K562 (cell line): ENCODE measurements around the gene ODF2. TPM values are rescaled to one million over a fixed set of nuclear protein-coding genes. Genes with fewer than 3 reads are reported as not detected.
A peak's percentile ranks its signal among the peaks of the same experiment; 100 is the strongest.

Experiments used
- ATAC-seq: fragments of 200-7000 bp; cut with Tn5 transposase; 3 replicates; pipeline ENCODE4 v1.9.1; 2020; ENCODE audit warnings: moderate library complexity
- BruUV-seq: library from RNA; stranded (reverse); fragments of 400-500 nt; replicated peaks from 2 replicates; lab custom pipeline; 2021; lab: Mats Ljungman, UMichigan
- CTCF ChIA-PET: fragments of 300-600 bp; formaldehyde crosslinking; extraction: SDS; loops from one replicate; lab custom pipeline; 2021; ENCODE audit warnings: low intra/inter-chr PET ratio; lab: Yijun Ruan, JAX
- POLR2A ChIA-PET: fragments of 300-600, 350-650 bp; sonication (Branson Sonifier 250); formaldehyde crosslinking; extraction: SDS; loops from one replicate; lab custom pipeline; 2021; ENCODE audit warnings: antibody characterized with exemption, inconsistent platforms; lab: Yijun Ruan, JAX
- DNase-seq, 4 experiments: peaks; one replicate each; pipeline versions ENCODE4 v3.0.0 to v3.0.0-alpha.2; 2011 to 2018; ENCODE audit warnings: low spot score in 3 of 4, mixed read lengths in 3 of 4; ENCODE audit errors: extremely low read depth in 1 of 4
- FAIRE-seq: peaks from 2 replicates; lab custom pipeline; 2011; peaks lifted over from hg19 to GRCh38; lab: Jason Lieb, UNC
- H2AFZ ChIP-seq: 2 replicates; pipeline ENCODE4 v1.6.0; 2011; ENCODE audit warnings: low read depth, low read length, control low read depth, inconsistent platforms
- H3K27ac ChIP-seq: fragments of 200-600 bp; 3 replicates; pipeline ENCODE4 v1.8.0; 2011; ENCODE audit warnings: low read depth, mild to moderate bottlenecking, control low read depth, inconsistent platforms, low read length, moderate library complexity, mixed read lengths; ENCODE audit errors: extremely low read depth
- H3K27me3 ChIP-seq, 2 experiments: fragments of 300-600 bp in 1 of 2; 2 replicates in 1 of 2; 3 replicates in 1 of 2; pipeline versions ENCODE4 v1.6.0 to v1.8.0; 2011; ENCODE audit warnings: inconsistent platforms in 2 of 2, low read length in 2 of 2, mild to moderate bottlenecking in 1 of 2, mixed read lengths in 1 of 2, moderate library complexity in 1 of 2; ENCODE audit not compliant: control insufficient read depth in 2 of 2, insufficient read depth in 2 of 2
- H3K36me3 ChIP-seq: fragments of 300-600 bp; 3 replicates; pipeline ENCODE4 v1.8.0; 2011; ENCODE audit warnings: mild to moderate bottlenecking, low read length, inconsistent platforms; ENCODE audit not compliant: control insufficient read depth, insufficient read depth
- H3K4me1 ChIP-seq, 2 experiments: fragments of 200-600 bp in 1 of 2; replicated peaks in 1 of 2; 2 replicates in 1 of 2; 3 replicates in 1 of 2; pipeline versions ENCODE4 v1.5.1 to v1.8.0; 2011; ENCODE audit warnings: inconsistent platforms in 2 of 2, low read length in 2 of 2, mild to moderate bottlenecking in 1 of 2, mixed read lengths in 1 of 2, moderate library complexity in 1 of 2; ENCODE audit not compliant: control insufficient read depth in 2 of 2, insufficient read depth in 2 of 2
- H3K4me2 ChIP-seq: 2 replicates; pipeline ENCODE4 v1.6.1; 2011; ENCODE audit warnings: low read length, control low read depth, inconsistent platforms, mixed read lengths; ENCODE audit not compliant: insufficient read depth
- H3K4me3 ChIP-seq: fragments of 200-600 bp; sonication (generic), shearing (Covaris generic); 2 replicates; pipeline ENCODE4 v1.5.1; 2016; ENCODE audit warnings: control low read depth, inconsistent platforms
- H3K79me2 ChIP-seq: fragments of 200-600 bp; 3 replicates; pipeline ENCODE4 v1.8.0; 2011; ENCODE audit warnings: low read length, inconsistent platforms; ENCODE audit not compliant: control insufficient read depth, insufficient read depth
- H3K9ac ChIP-seq, 2 experiments: 2 replicates each; pipeline versions ENCODE4 v1.6.0 to v1.6.1; 2011; ENCODE audit warnings: low read depth in 2 of 2, low read length in 2 of 2, control low read depth in 1 of 2, inconsistent platforms in 1 of 2, mild to moderate bottlenecking in 1 of 2, mixed read lengths in 1 of 2; ENCODE audit not compliant: insufficient read depth in 1 of 2
- H3K9me1 ChIP-seq: one replicate; pipeline ENCODE4 v1.6.0; 2011; ENCODE audit warnings: inconsistent platforms, mild to moderate bottlenecking, low read length, moderate library complexity; ENCODE audit not compliant: control insufficient read depth, insufficient read depth
- H3K9me3 ChIP-seq: replicated peaks from 2 replicates; pipeline ENCODE4 v1.5.1; 2011; ENCODE audit warnings: low read depth, low read length, inconsistent platforms; ENCODE audit not compliant: control insufficient read depth, insufficient read depth
- H4K20me1 ChIP-seq: replicated peaks from 2 replicates; pipeline ENCODE4 v1.6.1; 2011; ENCODE audit warnings: low read length, inconsistent platforms, mixed read lengths; ENCODE audit not compliant: control insufficient read depth, insufficient read depth
- MAZ ChIP-seq, 2 experiments: fragments of 450-650 bp in 1 of 2; sonication (generic) in 1 of 2; formaldehyde crosslinking; IDR thresholded peaks in 1 of 2; conservative IDR thresholded peaks in 1 of 2; 2 replicates each; pipeline versions ENCODE4 v1.4.0 to v1.5.0; 2020; ENCODE audit warnings: mild to moderate bottlenecking in 1 of 2, missing genetic modification reagents in 1 of 2
- MYNN ChIP-seq, 2 experiments: sonication (generic); formaldehyde crosslinking in 1 of 2; IDR thresholded peaks; 2 replicates each; pipeline versions ENCODE4 v1.5.0 to v1.6.1; 2016 to 2020; ENCODE audit warnings: antibody characterized with exemption in 1 of 2, missing genetic modification reagents in 1 of 2
- NRF1 ChIP-seq, 2 experiments: fragments of 450-650 bp; IDR thresholded peaks in 1 of 2; conservative IDR thresholded peaks in 1 of 2; 2 replicates each; pipeline ENCODE4 v1.6.1; 2014; ENCODE audit warnings: mild to moderate bottlenecking in 2 of 2
- SMAD2 ChIP-seq: fragments of 150-350 bp; IDR thresholded peaks from 2 replicates; pipeline ENCODE4 v1.6.1; 2014; ENCODE audit warnings: low read depth, mild to moderate bottlenecking, low read length
- STAG1 ChIP-seq: sonication (generic); formaldehyde crosslinking; IDR thresholded peaks from 2 replicates; pipeline ENCODE4 v1.5.0; 2020; ENCODE audit warnings: missing genetic modification reagents, borderline replicate concordance
- TBP ChIP-seq: optimal IDR thresholded peaks from 2 replicates; pipeline ENCODE3; 2011; ENCODE audit warnings: low read depth, low read length, improper control_type of control experiment
- XRCC5 ChIP-seq: fragments of 200-400 bp; formaldehyde crosslinking; IDR thresholded peaks from 2 replicates; pipeline ENCODE4 v1.6.1; 2017; ENCODE audit warnings: low read depth, mild to moderate bottlenecking, low read length
- ZNF12 ChIP-seq: sonication (generic); formaldehyde crosslinking; IDR thresholded peaks from 2 replicates; pipeline ENCODE4 v1.4.0; 2020; ENCODE audit warnings: mild to moderate bottlenecking, missing genetic modification reagents
- WGBS: fragments of 100-300 bp; shearing (Covaris generic); methylation state at CpG from one replicate; pipeline ENCODE4 v1.1.6; 2016; ENCODE audit warnings: low coverage, mixed read lengths; ENCODE audit not compliant: insufficient coverage; ENCODE audit errors: missing lambda C conversion rate; 5-methylcytosine and 5-hydroxymethylcytosine counted together
- in situ Hi-C: fragments of 300-500 bp; cut with MboI; formaldehyde crosslinking; loops from 4 replicates; pipeline ENCODE4 v1.15.0; 2018; ENCODE audit warnings: inconsistent platforms, mixed read lengths
- intact Hi-C: fragments of 100-400 bp; cut with micrococcal nuclease; formaldehyde crosslinking; loops from 2 replicates; pipeline ENCODE4 v1.14.2; 2022
- polyA plus RNA-seq, 8 experiments: library from polyadenylated mRNA; depleted of rRNA in 4 of 8; stranded (reverse) in 5 of 8; unstranded in 3 of 8; fragments of >200 nt; fragmentation: Nextera tagmentation in 2 of 8; fragmentation: Illumina TruSeq in 1 of 8; extraction: Ambion mirVana in 2 of 8; extraction: Trizol in 1 of 8; gene quantifications; 2 replicates each; pipeline versions ENCODE4 v1.2.1 to v1.2.3, GENCODE V29; 2011 to 2014; ENCODE audit warnings: inconsistent platforms in 1 of 8, missing spikeins in 1 of 8
- total RNA-seq, 7 experiments: library from RNA; depleted of rRNA in 6 of 7; stranded (reverse); fragments of >200 nt in 6 of 7; fragmentation: Illumina TruSeq in 2 of 7; extraction: Trizol in 2 of 7; gene quantifications; 2 replicates each; pipeline versions ENCODE4 v1.2.1 to v1.2.3, GENCODE V29; 2011 to 2021; ENCODE audit warnings: low replicate concordance in 1 of 7
- TF ChIP-seq, protein P1 (sequence below): fragments of 250-450 bp; sonication (Bioruptor Pico); IDR thresholded peaks from 2 replicates; pipeline ENCODE4 v1.5.0; 2020; ENCODE audit warnings: mild to moderate bottlenecking, borderline replicate concordance
- TF ChIP-seq, protein P2 (sequence below): fragments of 200-800 bp; sonication (Bioruptor generic); IDR thresholded peaks from 2 replicates; pipeline ENCODE4 v1.6.1; 2017; ENCODE audit warnings: missing genetic modification characterization, missing compliant biosample characterization
- TF ChIP-seq, protein P3 (sequence below), 3 experiments: IDR thresholded peaks in 2 of 3; conservative IDR thresholded peaks in 1 of 3; 2 replicates each; pipeline ENCODE4 v1.5.1; 2011 to 2012; ENCODE audit warnings: low read length in 3 of 3, mild to moderate bottlenecking in 3 of 3, control low read depth in 2 of 3, improper control_type of control experiment in 1 of 3, inconsistent platforms in 1 of 3, low read depth in 1 of 3, mixed read lengths in 1 of 3, moderate library complexity in 1 of 3; ENCODE audit not compliant: insufficient read depth in 2 of 3
- TF ChIP-seq, protein P4 (sequence below): IDR thresholded peaks from 2 replicates; pipeline ENCODE4 v1.6.1; 2011; ENCODE audit not compliant: insufficient read length; ENCODE audit errors: extremely low read depth

Gene ODF2
- total and polyA plus RNA-seq, 9 of the 15 experiments (the other 6 are each of a cell fraction or from before 2014, with no cell fraction given): 16.5 to 83.2 (median 69.7) TPM

DNA sequence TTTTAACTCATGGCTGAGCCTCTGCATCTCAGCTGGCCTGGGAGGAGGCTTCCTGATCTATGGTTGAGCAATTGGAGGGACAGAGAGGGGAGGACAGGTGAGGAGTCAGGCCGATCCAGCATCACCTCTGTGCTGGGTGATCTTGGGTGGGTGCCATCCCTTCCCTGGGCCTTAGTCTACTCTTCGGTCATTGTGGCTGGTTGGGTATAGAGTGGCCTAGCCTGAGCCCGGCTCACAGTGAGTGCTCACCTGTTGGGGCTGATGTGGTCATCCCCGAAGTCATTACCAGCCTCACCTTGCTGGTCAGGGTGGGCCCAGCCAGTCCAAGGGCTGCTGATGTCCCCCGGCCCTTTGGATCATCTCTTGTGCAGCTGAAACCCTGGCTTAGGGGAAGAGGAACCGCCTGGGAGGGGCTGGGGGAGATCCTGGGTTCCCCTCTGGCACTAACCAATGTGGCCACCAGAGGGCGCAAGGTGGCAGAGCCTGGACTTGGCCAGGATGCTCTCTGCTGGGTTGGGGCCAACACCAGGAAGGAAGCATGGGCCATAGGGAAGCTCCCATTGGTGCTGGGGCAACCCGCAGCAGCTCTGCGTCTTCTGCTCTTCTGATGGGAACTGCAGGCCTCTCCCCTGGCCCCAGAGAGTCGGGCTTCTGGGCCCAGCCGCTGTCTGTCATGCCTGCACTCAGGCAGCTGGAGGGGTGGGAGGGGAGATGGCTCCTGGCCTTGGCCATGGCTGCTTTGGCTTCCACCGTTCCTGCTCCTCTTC is 17.3 kb upstream of the ODF2 start:
- Histone ChIP-seq H3K79me2 (no peaks in the 10 kb centered on the region), H2AFZ (peak overlapping the region; percentile 70), H3K9ac (peak overlapping the region in 1 of 2 experiments; percentile 11; a peak in 1 of 4 replicates), H3K36me3 (peaks cover 17% of the 10 kb centered on the region; the same call in 2 of the 3 replicates), H3K4me1 (peaks cover 3 to 25% of the 10 kb centered on the region in 2 experiments; a peak in 4 of 5 replicates), H3K4me2 (no peak overlapping the region; the same call in 1 of the 2 replicates), H3K27me3 (no peaks in the 10 kb centered on the region), H3K9me1 (no peaks in the 10 kb centered on the region), H3K4me3 (no peak overlapping the region), H3K9me3 (no peaks in the 10 kb centered on the region), H3K27ac (no peak overlapping the region), H4K20me1 (no peaks in the 10 kb centered on the region)
- peak; percentile 97 for ATAC-seq
- 35% methylated on average over 12 of the region's 12 CpGs for WGBS
- ChIA-PET CTCF (interaction anchor here (0.5 to 1.6 kb wide), 4 partner anchors 56 to 174 kb away, joined by 3 to 10 read pairs (median 3); no protein-coding TSS in a partner anchor), POLR2A (interaction anchor here (0.6 to 1.0 kb wide), 2 partner anchors 11 to 97 kb away, joined by 3 to 4 read pairs; no protein-coding TSS in a partner anchor)
- BruUV-seq: no TSS peak
- DNase-seq: peak; percentile 86 to 92 (median 88)
- in situ Hi-C loops: no loop called here
- FAIRE-seq: peak; percentile 80
- intact Hi-C loops: loop anchor here (2.0 kb wide), 2 partner anchors 66 to 172 kb away; partner anchors contain the start of gene GLE1
- TF ChIP-seq, protein P1, sequence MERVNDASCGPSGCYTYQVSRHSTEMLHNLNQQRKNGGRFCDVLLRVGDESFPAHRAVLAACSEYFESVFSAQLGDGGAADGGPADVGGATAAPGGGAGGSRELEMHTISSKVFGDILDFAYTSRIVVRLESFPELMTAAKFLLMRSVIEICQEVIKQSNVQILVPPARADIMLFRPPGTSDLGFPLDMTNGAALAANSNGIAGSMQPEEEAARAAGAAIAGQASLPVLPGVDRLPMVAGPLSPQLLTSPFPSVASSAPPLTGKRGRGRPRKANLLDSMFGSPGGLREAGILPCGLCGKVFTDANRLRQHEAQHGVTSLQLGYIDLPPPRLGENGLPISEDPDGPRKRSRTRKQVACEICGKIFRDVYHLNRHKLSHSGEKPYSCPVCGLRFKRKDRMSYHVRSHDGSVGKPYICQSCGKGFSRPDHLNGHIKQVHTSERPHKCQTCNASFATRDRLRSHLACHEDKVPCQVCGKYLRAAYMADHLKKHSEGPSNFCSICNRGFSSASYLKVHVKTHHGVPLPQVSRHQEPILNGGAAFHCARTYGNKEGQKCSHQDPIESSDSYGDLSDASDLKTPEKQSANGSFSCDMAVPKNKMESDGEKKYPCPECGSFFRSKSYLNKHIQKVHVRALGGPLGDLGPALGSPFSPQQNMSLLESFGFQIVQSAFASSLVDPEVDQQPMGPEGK (CRISPR knock-in tag): no peak
- TF ChIP-seq ZNF12 (0 out of 2 replicates have a peak, but pooled peaks have one; percentile 34), XRCC5 (0 out of 2 replicates have a peak, but pooled peaks have one; percentile 48), STAG1 (CRISPR knock-in tag) (peak; percentile 51; the same call in 1 of the 2 replicates), MYNN (IDR thresholded peaks at IDR 0.05) (peak; percentile 55; the same call in 1 of the 2 replicates), MYNN (CRISPR knock-in tag; IDR thresholded peaks at IDR 0.05) (no peak), SMAD2 (no peak), TBP (peak; percentile 19), MAZ (CRISPR knock-in tag; conservative IDR thresholded peaks at IDR 0.05 in 1 of 2, IDR thresholded peaks at IDR 0.05 in 1 of 2) (peak; percentile 43 to 89; a peak in 2 of 4 replicates), NRF1 (conservative IDR thresholded peaks at IDR 0.05 in 1 of 2, IDR thresholded peaks at IDR 0.05 in 1 of 2) (0 out of 4 replicates have a peak, but pooled peaks of 1 of the 2 experiments have one; percentile 6)
- TF ChIP-seq, protein P2, sequence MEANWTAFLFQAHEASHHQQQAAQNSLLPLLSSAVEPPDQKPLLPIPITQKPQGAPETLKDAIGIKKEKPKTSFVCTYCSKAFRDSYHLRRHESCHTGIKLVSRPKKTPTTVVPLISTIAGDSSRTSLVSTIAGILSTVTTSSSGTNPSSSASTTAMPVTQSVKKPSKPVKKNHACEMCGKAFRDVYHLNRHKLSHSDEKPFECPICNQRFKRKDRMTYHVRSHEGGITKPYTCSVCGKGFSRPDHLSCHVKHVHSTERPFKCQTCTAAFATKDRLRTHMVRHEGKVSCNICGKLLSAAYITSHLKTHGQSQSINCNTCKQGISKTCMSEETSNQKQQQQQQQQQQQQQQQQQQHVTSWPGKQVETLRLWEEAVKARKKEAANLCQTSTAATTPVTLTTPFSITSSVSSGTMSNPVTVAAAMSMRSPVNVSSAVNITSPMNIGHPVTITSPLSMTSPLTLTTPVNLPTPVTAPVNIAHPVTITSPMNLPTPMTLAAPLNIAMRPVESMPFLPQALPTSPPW: peak; percentile 69
- TF ChIP-seq, protein P3, sequence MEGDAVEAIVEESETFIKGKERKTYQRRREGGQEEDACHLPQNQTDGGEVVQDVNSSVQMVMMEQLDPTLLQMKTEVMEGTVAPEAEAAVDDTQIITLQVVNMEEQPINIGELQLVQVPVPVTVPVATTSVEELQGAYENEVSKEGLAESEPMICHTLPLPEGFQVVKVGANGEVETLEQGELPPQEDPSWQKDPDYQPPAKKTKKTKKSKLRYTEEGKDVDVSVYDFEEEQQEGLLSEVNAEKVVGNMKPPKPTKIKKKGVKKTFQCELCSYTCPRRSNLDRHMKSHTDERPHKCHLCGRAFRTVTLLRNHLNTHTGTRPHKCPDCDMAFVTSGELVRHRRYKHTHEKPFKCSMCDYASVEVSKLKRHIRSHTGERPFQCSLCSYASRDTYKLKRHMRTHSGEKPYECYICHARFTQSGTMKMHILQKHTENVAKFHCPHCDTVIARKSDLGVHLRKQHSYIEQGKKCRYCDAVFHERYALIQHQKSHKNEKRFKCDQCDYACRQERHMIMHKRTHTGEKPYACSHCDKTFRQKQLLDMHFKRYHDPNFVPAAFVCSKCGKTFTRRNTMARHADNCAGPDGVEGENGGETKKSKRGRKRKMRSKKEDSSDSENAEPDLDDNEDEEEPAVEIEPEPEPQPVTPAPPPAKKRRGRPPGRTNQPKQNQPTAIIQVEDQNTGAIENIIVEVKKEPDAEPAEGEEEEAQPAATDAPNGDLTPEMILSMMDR (IDR thresholded peaks at IDR 0.05 in 2 of 3, conservative IDR thresholded peaks at IDR 0.05 in 1 of 3; ENCODE audit: insufficient read depth in 2 of 3, low read depth in 1 of 3, low read length in 3 of 3): peak; percentile 88 to 92 (median 90)
- TF ChIP-seq, protein P4, sequence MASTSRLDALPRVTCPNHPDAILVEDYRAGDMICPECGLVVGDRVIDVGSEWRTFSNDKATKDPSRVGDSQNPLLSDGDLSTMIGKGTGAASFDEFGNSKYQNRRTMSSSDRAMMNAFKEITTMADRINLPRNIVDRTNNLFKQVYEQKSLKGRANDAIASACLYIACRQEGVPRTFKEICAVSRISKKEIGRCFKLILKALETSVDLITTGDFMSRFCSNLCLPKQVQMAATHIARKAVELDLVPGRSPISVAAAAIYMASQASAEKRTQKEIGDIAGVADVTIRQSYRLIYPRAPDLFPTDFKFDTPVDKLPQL: no peak
